Neural crest cell (in vitro differentiated cells): ENCODE measurements around the gene NUMBL. TPM values are rescaled to one million over a fixed set of nuclear protein-coding genes. Genes with fewer than 3 reads are reported as not detected.
"Not testable (repeated sequence)": the region's sequence is repeated elsewhere in the genome, so short reads cannot be mapped to it uniquely, and the experiment has no call there.

Experiments
- DNase-seq: peaks from one replicate; pipeline ENCODE4 v3.0.0; 2021; ENCODE audit warnings: low read depth, mixed read lengths, low spot score
- H3K27ac Mint-ChIP-seq: one replicate; pipeline ENCODE4 v1.8.0; 2021; ENCODE audit warnings: mild to moderate bottlenecking, mixed read lengths; ENCODE audit not compliant: unreplicated experiment
- H3K27me3 Mint-ChIP-seq: 2 replicates; pipeline ENCODE4 v1.8.0; 2021; ENCODE audit warnings: low read depth, mild to moderate bottlenecking, mixed read lengths
- H3K36me3 Mint-ChIP-seq: 2 replicates; pipeline ENCODE4 v1.8.0; 2021; ENCODE audit warnings: low read depth, mild to moderate bottlenecking, mixed read lengths
- H3K4me1 Mint-ChIP-seq: 2 replicates; pipeline ENCODE4 v1.8.0; 2021; ENCODE audit warnings: mixed read lengths
- H3K4me3 Mint-ChIP-seq: one replicate; pipeline ENCODE4 v1.8.0; 2021; ENCODE audit warnings: mild to moderate bottlenecking, mixed read lengths
- H3K9me3 Mint-ChIP-seq: 2 replicates; pipeline ENCODE4 v1.8.0; 2021; ENCODE audit warnings: mixed read lengths
- CTCF ChIP-seq: fragments of 200-600 bp; sonication (generic); conservative IDR thresholded peaks from 2 replicates; pipeline ENCODE4 v1.5.0; 2021; ENCODE audit warnings: antibody characterized with exemption, mild to moderate bottlenecking
- total RNA-seq: library from RNA; stranded (reverse); gene quantifications from 2 replicates; pipeline ENCODE4 v1.2.1, GENCODE V29; 2021

NUMBL gene
- total RNA-seq, 1 donor from 2014 or later: 26.8 TPM

DNA sequence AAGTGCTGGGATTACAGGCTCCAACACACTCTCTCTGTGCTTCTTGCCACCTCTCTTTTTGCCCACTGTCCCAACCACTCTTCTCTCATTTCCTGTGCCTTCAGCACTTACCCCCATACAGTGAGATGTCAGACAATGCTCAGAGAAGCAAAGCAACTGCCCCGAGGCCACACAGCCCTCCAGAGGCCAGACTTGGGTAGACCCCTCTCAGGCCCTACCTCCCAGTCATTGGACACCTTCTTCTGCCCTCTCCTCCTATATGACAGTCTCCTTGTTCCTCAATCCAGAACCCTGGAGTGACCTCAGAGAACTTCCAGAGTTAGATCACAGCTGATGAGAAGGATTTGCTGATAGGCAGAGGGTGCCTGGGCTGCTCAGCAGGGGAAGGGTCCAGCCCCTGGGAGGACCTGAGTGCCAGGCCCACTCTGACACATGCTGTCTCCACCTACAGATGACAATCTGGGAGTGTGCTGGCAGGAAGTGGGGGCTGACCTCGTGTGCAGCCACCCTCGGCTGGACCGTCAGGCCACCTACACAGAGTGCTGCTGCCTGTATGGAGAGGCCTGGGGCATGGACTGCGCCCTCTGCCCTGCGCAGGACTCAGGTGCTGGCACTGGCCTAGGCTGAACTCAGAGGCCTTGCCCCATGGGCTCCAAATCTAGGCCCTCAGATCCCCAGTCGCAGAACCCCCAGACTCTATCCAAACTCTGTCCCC is 64.9 kb downstream of the NUMBL start:
- no peak for DNase-seq
- TF ChIP-seq CTCF: no peak
- H3K27ac Mint-ChIP-seq: peak overlapping the region; percentile 63
- peaks cover 4% of the 10 kb centered on the region for H3K27me3 Mint-ChIP-seq
- H3K4me3 Mint-ChIP-seq: no peak overlapping the region
- peaks cover 13% of the 10 kb centered on the region for H3K4me1 Mint-ChIP-seq
- peaks cover 21% of the 10 kb centered on the region for H3K36me3 Mint-ChIP-seq
- H3K9me3 Mint-ChIP-seq: no peaks in the 10 kb centered on the region

DNA sequence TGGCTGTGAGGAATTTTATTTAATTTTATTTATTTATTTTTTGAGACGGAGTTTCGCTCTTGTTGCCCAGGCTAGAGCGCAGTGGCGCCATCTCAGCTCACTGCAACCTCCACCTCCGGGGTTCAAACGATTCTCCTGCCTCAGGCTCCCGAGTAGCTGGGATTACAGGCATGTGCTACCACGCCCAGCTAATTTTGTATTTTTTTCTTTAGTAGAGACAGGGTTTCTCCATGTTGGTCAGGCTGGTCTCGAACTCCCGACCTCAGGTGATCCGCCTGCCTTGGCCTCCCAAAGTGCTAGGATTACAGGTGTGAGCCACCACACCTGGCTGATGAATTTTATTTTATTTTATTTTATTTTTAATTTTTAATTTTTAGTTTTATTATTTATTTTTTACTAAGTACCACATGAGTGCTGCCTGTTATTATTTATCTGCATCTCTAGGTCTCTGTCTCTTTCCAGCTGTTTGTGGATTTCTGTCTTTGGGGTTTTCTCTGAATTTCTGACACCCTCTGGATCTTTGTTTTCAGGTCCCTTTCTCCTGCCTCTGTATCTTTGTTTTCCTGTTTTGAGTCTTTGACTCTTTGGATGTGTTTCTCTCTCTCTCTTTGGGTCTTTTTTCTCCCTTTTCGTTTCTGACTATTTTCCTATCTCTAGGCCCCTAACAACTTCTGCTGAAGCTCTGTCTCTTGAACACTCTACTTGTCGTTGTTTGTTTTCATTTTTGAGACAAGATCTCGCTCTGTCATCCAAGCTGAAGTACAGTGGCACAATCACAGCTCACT is 65.9 kb downstream of the NUMBL start:
- not testable (repeated sequence) for H3K27me3 Mint-ChIP-seq, H3K9me3 Mint-ChIP-seq, H3K4me3 Mint-ChIP-seq, DNase-seq, H3K27ac Mint-ChIP-seq
- Mint-ChIP-seq H3K4me1 (peaks cover 13% of the 10 kb centered on the region), H3K36me3 (peaks cover 22% of the 10 kb centered on the region)

DNA sequence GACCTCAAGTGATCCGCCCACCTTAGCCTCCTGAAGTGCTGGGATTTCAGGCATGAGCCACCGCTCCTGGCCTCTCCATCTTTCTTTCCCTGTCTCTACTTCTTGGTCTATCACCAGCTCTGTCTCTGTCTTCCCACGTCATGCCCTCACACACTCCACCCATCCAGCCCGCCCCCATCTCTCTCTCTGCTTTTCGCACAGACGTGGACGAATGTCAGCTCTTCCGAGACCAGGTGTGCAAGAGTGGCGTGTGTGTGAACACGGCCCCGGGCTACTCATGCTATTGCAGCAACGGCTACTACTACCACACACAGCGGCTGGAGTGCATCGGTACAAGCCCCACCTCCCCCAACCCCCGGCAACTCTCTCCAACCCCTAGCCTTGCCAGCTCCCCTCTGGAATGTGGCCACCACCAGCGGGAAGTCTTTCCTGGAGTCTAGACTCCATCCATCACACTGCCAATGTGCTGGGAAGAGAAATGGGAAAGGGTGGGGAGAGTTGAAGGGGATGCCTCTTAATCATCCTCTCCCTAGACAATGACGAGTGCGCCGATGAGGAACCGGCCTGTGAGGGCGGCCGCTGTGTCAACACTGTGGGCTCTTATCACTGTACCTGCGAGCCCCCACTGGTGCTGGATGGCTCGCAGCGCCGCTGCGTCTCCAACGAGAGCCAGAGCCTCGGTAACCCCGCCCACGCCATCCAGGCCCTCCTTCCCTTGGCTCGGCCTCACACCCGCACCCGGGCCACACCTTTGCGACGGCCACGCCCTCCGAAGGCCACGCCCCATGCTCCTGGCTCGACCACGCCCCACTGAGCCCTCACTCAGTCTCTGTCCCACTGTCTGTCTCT is 66.8 kb downstream of the NUMBL start:
- Mint-ChIP-seq H3K4me3 (no peak overlapping the region), H3K27ac (no peak overlapping the region), H3K4me1 (peaks cover 13% of the 10 kb centered on the region), H3K9me3 (no peaks in the 10 kb centered on the region), H3K27me3 (peaks cover 4% of the 10 kb centered on the region), H3K36me3 (peaks cover 25% of the 10 kb centered on the region)
- DNase-seq: no peak
- no peak for TF ChIP-seq CTCF

- no peak for DNase-seq
- Mint-ChIP-seq H3K27ac (no peak overlapping the region), H3K36me3 (peaks cover 25% of the 10 kb centered on the region), H3K4me1 (peaks cover 13% of the 10 kb centered on the region), H3K27me3 (peaks cover 4% of the 10 kb centered on the region), H3K4me3 (no peak overlapping the region), H3K9me3 (no peaks in the 10 kb centered on the region)
- TF ChIP-seq CTCF: no peak
Measured at GRCh38 chr19:40622773-40623075, 67.7 kb downstream of the NUMBL start.

GRCh38 chr19:40621966-40622772 is 68.3 kb downstream of the NUMBL start:
- DNase-seq: no peak
- H3K9me3 Mint-ChIP-seq: no peaks in the 10 kb centered on the region
- peaks cover 13% of the 10 kb centered on the region for H3K4me1 Mint-ChIP-seq
- peaks cover 4% of the 10 kb centered on the region for H3K27me3 Mint-ChIP-seq
- no peak overlapping the region for H3K4me3 Mint-ChIP-seq
- TF ChIP-seq CTCF: no peak
- H3K27ac Mint-ChIP-seq: no peak overlapping the region
- peaks cover 25% of the 10 kb centered on the region for H3K36me3 Mint-ChIP-seq
